OCI-LY1 (cell line): ENCODE measurements around the gene MIER1.

Experiments used
- H2AFZ ChIP-seq: fragments of 200-600 bp; sonication (generic), shearing (Covaris generic); 2 replicates; pipeline ENCODE4 v1.6.0; 2014; ENCODE audit warnings: antibody characterized with exemption, mild to moderate bottlenecking, low read length
- H3F3A ChIP-seq: fragments of 200-600 bp; sonication (generic), shearing (Covaris generic); 2 replicates; pipeline ENCODE4 v1.6.0; 2014; ENCODE audit warnings: mild to moderate bottlenecking, antibody characterized with exemption, low read length, moderate library complexity; ENCODE audit not compliant: insufficient read depth
- H3K27ac ChIP-seq: fragments of 200-600 bp; sonication (generic); 2 replicates; pipeline ENCODE4 v1.5.1; 2014; ENCODE audit warnings: low read length, mixed run types, mild to moderate bottlenecking, low read depth; ENCODE audit not compliant: poor library complexity, severe bottlenecking
- H3K27me3 ChIP-seq: fragments of 200-600 bp; sonication (generic); 2 replicates; pipeline ENCODE4 v1.6.0; 2014; ENCODE audit warnings: antibody characterized with exemption, mild to moderate bottlenecking, low read length, moderate library complexity; ENCODE audit not compliant: insufficient read depth
- H3K36me3 ChIP-seq: fragments of 200-600 bp; sonication (generic); 2 replicates; pipeline ENCODE4 v1.6.1; 2014; ENCODE audit warnings: mild to moderate bottlenecking, antibody characterized with exemption, low read length, moderate library complexity, mixed read lengths; ENCODE audit not compliant: insufficient read depth
- H3K4me1 ChIP-seq: fragments of 200-600 bp; sonication (generic); 2 replicates; pipeline ENCODE4 v1.5.1; 2014; ENCODE audit warnings: mild to moderate bottlenecking, low read length, moderate library complexity; ENCODE audit not compliant: insufficient read depth, severe bottlenecking
- H3K4me2 ChIP-seq: fragments of 200-600 bp; sonication (generic), shearing (Covaris generic); 2 replicates; pipeline ENCODE4 v1.6.1; 2014; ENCODE audit warnings: low read length
- H3K4me3 ChIP-seq: fragments of 200-600 bp; sonication (generic); 2 replicates; pipeline ENCODE4 v1.5.1; 2014; ENCODE audit warnings: low read length, low read depth, mild to moderate bottlenecking, mixed read lengths; ENCODE audit not compliant: poor library complexity, severe bottlenecking
- H3K79me2 ChIP-seq: fragments of 200-600 bp; shearing (Covaris generic); 2 replicates; pipeline ENCODE4 v1.6.1; 2016; ENCODE audit warnings: mixed run types, low read length, mixed read lengths; ENCODE audit not compliant: insufficient read depth
- H3K9ac ChIP-seq: fragments of 200-600 bp; sonication (generic), shearing (Covaris generic); 2 replicates; pipeline ENCODE4 v1.6.1; 2014; ENCODE audit warnings: mild to moderate bottlenecking, low read length, mixed read lengths
- H3K9me2 ChIP-seq: fragments of 200-600 bp; sonication (generic), shearing (Covaris generic); 2 replicates; pipeline ENCODE4 v1.6.1; 2014; ENCODE audit warnings: low read depth, mild to moderate bottlenecking, low read length, mixed read lengths
- H3K9me3 ChIP-seq: fragments of 200-600 bp; shearing (Covaris generic); 2 replicates; pipeline ENCODE4 v1.6.1; 2014; ENCODE audit warnings: low read length, mixed read lengths
- H4K20me1 ChIP-seq: fragments of 200-600 bp; sonication (generic), shearing (Covaris generic); 2 replicates; pipeline ENCODE4 v1.6.0; 2016; ENCODE audit warnings: mild to moderate bottlenecking, low read length; ENCODE audit not compliant: insufficient read depth
- EZH2 ChIP-seq: fragments of 200-600 bp; sonication (generic), shearing (Covaris generic); IDR thresholded peaks from 2 replicates; pipeline ENCODE4 v1.8.0; 2017; ENCODE audit warnings: borderline replicate concordance, mixed run types, mild to moderate bottlenecking, antibody characterized with exemption, low read length, moderate library complexity, mixed read lengths
- TF ChIP-seq, protein P1 (sequence below): fragments of 200-600 bp; sonication (generic), shearing (Covaris generic); IDR thresholded peaks from 2 replicates; pipeline ENCODE4 v1.5.1; 2017; ENCODE audit warnings: mild to moderate bottlenecking, antibody characterized with exemption, low read length, moderate library complexity, mixed read lengths

MIER1 gene

DNA sequence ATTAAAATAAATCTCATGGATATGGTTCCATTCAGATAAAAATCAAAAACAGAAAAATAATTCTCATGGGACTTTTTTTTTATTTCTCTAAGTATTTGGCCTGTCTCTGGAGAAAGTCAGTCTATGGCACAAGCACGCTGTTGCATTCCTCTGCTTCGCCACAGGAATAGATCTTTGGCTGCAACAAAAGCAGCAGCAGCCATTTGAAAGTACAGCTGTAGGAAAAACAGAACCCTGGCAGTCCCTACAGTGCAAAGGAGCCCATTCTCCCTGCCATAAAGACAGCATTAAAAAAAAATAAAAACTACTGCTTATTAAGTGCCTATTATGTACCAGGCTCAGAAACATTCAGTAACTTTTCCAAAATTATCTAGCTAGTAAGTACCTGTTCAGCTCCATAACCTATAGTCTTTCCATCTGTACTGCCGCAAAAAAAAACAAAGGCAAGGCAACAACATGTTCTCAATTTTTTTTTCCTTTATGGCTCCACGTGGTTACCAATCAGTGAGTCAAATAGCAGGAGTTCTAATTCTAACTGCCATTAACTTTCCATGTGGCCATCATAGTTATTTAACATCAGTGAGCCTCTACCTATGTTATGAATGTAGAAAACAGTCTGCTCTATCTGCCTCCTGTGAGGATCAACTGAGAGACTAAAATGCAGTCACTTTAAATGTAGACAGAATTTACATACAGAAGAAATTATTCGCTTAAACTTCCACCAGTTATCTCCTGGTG, 106.5 kb downstream of the MIER1 start:
- Histone ChIP-seq H3K4me1 (no peaks in the 10 kb centered on the region), H3K27me3 (no peaks in the 10 kb centered on the region), H3F3A (no peaks in the 10 kb centered on the region), H3K36me3 (peaks cover 36% of the 10 kb centered on the region), H2AFZ (no peak overlapping the region), H3K27ac (no peak overlapping the region), H3K4me2 (no peak overlapping the region), H3K9ac (no peak overlapping the region), H3K9me3 (no peaks in the 10 kb centered on the region), H4K20me1 (no peaks in the 10 kb centered on the region), H3K9me2 (no peaks in the 10 kb centered on the region), H3K4me3 (no peak overlapping the region), H3K79me2 (no peaks in the 10 kb centered on the region)
- TF ChIP-seq, protein P1, sequence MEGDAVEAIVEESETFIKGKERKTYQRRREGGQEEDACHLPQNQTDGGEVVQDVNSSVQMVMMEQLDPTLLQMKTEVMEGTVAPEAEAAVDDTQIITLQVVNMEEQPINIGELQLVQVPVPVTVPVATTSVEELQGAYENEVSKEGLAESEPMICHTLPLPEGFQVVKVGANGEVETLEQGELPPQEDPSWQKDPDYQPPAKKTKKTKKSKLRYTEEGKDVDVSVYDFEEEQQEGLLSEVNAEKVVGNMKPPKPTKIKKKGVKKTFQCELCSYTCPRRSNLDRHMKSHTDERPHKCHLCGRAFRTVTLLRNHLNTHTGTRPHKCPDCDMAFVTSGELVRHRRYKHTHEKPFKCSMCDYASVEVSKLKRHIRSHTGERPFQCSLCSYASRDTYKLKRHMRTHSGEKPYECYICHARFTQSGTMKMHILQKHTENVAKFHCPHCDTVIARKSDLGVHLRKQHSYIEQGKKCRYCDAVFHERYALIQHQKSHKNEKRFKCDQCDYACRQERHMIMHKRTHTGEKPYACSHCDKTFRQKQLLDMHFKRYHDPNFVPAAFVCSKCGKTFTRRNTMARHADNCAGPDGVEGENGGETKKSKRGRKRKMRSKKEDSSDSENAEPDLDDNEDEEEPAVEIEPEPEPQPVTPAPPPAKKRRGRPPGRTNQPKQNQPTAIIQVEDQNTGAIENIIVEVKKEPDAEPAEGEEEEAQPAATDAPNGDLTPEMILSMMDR, result no peak
- no peak for TF ChIP-seq EZH2

- Histone ChIP-seq H3K4me3 (no peak overlapping the region), H3K4me2 (no peak overlapping the region), H3K4me1 (no peaks in the 10 kb centered on the region), H2AFZ (no peak overlapping the region), H3K9me3 (no peaks in the 10 kb centered on the region), H3F3A (no peaks in the 10 kb centered on the region), H3K27ac (no peak overlapping the region), H4K20me1 (no peaks in the 10 kb centered on the region), H3K79me2 (no peaks in the 10 kb centered on the region), H3K9ac (no peak overlapping the region), H3K9me2 (no peaks in the 10 kb centered on the region), H3K36me3 (peaks cover 39% of the 10 kb centered on the region), H3K27me3 (no peaks in the 10 kb centered on the region)
- TF ChIP-seq, protein P1, result no peak
- no peak for TF ChIP-seq EZH2
Observed at GRCh38 chr1:67031859-67032247, 107.1 kb downstream of the MIER1 start.
